GM12878 (cell line): ENCODE results near the gene GPR141. TPM values are rescaled to one million over a fixed set of nuclear protein-coding genes. Genes with fewer than 3 reads are reported as not detected.

ENCODE experiments used
- ATAC-seq: fragments of 200-7000 bp; cut with Tn5 transposase; 3 replicates; pipeline ENCODE4 v1.9.1; 2020; ENCODE audit warnings: mild to moderate bottlenecking, moderate library complexity
- BruUV-seq: library from RNA; stranded (reverse); fragments of 400-500 nt; replicated peaks from 2 replicates; lab custom pipeline; 2021; lab: Mats Ljungman, UMichigan
- CTCF ChIA-PET: fragments of 300-600 bp; sonication (Branson Sonifier 250); formaldehyde crosslinking; extraction: SDS; loops from one replicate; lab custom pipeline; 2021; ENCODE audit warnings: inconsistent platforms; lab: Yijun Ruan, JAX
- POLR2A ChIA-PET: fragments of 350-600 bp; formaldehyde crosslinking; extraction: SDS; loops from one replicate; lab custom pipeline; 2021; ENCODE audit warnings: inconsistent platforms; lab: Charles Lee
- RAD21 ChIA-PET: fragments of 300-600 bp; sonication (Branson Sonifier 250); formaldehyde crosslinking; loops from one replicate; lab custom pipeline; 2023; ENCODE audit warnings: antibody characterized with exemption; ENCODE audit not compliant: unreplicated experiment; lab: Charles Lee
- SMC1A ChIA-PET: fragments of 300-600 bp; sonication (Branson Sonifier 250); formaldehyde crosslinking; loops from one replicate; lab custom pipeline; 2023; ENCODE audit not compliant: unreplicated experiment, uncharacterized antibody; lab: Charles Lee
- DNase-seq: peaks from one replicate; pipeline ENCODE4 v3.0.0-alpha.2; 2011; ENCODE audit warnings: low read depth, low spot score
- FAIRE-seq: peaks from 3 replicates; lab custom pipeline; 2011; peaks lifted over from hg19 to GRCh38; lab: Jason Lieb, UNC
- H2AFZ ChIP-seq: 2 replicates; pipeline ENCODE4 v1.6.0; 2011; ENCODE audit warnings: low read depth, low read length, control low read depth; ENCODE audit not compliant: control insufficient read depth
- H3K27ac ChIP-seq: 2 replicates; pipeline ENCODE4 v1.5.1; 2011; ENCODE audit warnings: control low read depth; ENCODE audit not compliant: control insufficient read depth, insufficient read depth
- H3K27me3 ChIP-seq, 2 experiments: replicated peaks in 1 of 2; 2 replicates each; pipeline versions ENCODE4 v1.6.0 to v1.6.1; 2011; ENCODE audit warnings: low read length in 1 of 2; ENCODE audit not compliant: control insufficient read depth in 2 of 2, insufficient read depth in 2 of 2
- H3K36me3 ChIP-seq, 2 experiments: 2 replicates each; pipeline ENCODE4 v1.5.1; 2011; ENCODE audit warnings: low read length in 1 of 2; ENCODE audit not compliant: control insufficient read depth in 2 of 2, insufficient read depth in 2 of 2
- H3K4me1 ChIP-seq: 2 replicates; pipeline ENCODE4 v1.6.1; 2011; ENCODE audit warnings: mild to moderate bottlenecking, low read length, moderate library complexity, mixed read lengths; ENCODE audit not compliant: control insufficient read depth, insufficient read depth
- H3K4me2 ChIP-seq: 2 replicates; pipeline ENCODE4 v1.6.0; 2011; ENCODE audit warnings: control low read depth; ENCODE audit not compliant: control insufficient read depth, insufficient read depth
- H3K4me3 ChIP-seq: fragments of 200-600 bp; sonication (generic); 2 replicates; pipeline ENCODE4 v1.5.1; 2016
- H3K79me2 ChIP-seq: 2 replicates; pipeline ENCODE4 v1.6.0; 2011; ENCODE audit warnings: low read length; ENCODE audit not compliant: control insufficient read depth, insufficient read depth
- H3K9ac ChIP-seq: 2 replicates; pipeline ENCODE4 v1.8.0; 2011; ENCODE audit warnings: low read length, control low read depth, mixed read lengths; ENCODE audit not compliant: control insufficient read depth, insufficient read depth
- H3K9me3 ChIP-seq: replicated peaks from 3 replicates; pipeline ENCODE4 v1.5.1; 2011; ENCODE audit warnings: mild to moderate bottlenecking, low read length; ENCODE audit not compliant: control insufficient read depth, insufficient read depth
- H4K20me1 ChIP-seq: 2 replicates; pipeline ENCODE4 v1.6.0; 2011; ENCODE audit not compliant: control insufficient read depth, insufficient read depth
- BMI1 ChIP-seq: fragments of 450-650 bp; IDR thresholded peaks from 2 replicates; pipeline ENCODE4 v1.6.1; 2016; ENCODE audit warnings: mild to moderate bottlenecking, moderate library complexity, borderline replicate concordance
- HDAC6 ChIP-seq: fragments of 200-600 bp; sonication (generic); IDR thresholded peaks from one replicate; pipeline ENCODE4 v1.8.0; 2017; ENCODE audit warnings: antibody characterized with exemption; ENCODE audit not compliant: unreplicated experiment
- MTA2 ChIP-seq: fragments of 450-650 bp; IDR thresholded peaks from 2 replicates; pipeline ENCODE4 v1.6.1; 2016; ENCODE audit warnings: low read depth, mild to moderate bottlenecking, moderate library complexity
- MYB ChIP-seq: fragments of 150-350 bp; IDR thresholded peaks from 2 replicates; pipeline ENCODE4 v1.6.1; 2014; ENCODE audit warnings: mild to moderate bottlenecking, low read depth, low read length, borderline replicate concordance
- RAD51 ChIP-seq: fragments of 450-650 bp; IDR thresholded peaks from 2 replicates; pipeline ENCODE4 v1.6.1; 2016; ENCODE audit warnings: moderate library complexity, mild to moderate bottlenecking, inconsistent platforms
- RFX5 ChIP-seq: IDR thresholded peaks from 2 replicates; pipeline ENCODE4 v1.6.1; 2011; ENCODE audit warnings: low read depth, low read length, improper control_type of control experiment
- SP1 ChIP-seq: IDR thresholded peaks from one replicate; pipeline ENCODE4 v1.6.1; 2011; ENCODE audit warnings: low read depth, low read length
- SPI1 ChIP-seq: IDR thresholded peaks from 2 replicates; pipeline ENCODE4 v1.6.1; 2011; ENCODE audit warnings: low read depth, mild to moderate bottlenecking, low read length, moderate library complexity, borderline replicate concordance; ENCODE audit not compliant: insufficient read depth
- STAT3 ChIP-seq: IDR thresholded peaks from 2 replicates; pipeline ENCODE4 v1.6.1; 2011; ENCODE audit warnings: low read depth, low read length, improper control_type of control experiment
- YBX1 ChIP-seq: fragments of 450-650 bp; IDR thresholded peaks from 2 replicates; pipeline ENCODE4 v1.6.1; 2016; ENCODE audit warnings: antibody characterized with exemption
- ZBED1 ChIP-seq: IDR thresholded peaks from 2 replicates; pipeline ENCODE4 v1.6.1; 2016; ENCODE audit warnings: borderline replicate concordance
- ZNF207 ChIP-seq: fragments of 450-650 bp; IDR thresholded peaks from 2 replicates; pipeline ENCODE4 v1.6.1; 2014; ENCODE audit warnings: antibody characterized with exemption, mild to moderate bottlenecking, borderline replicate concordance
- WGBS: methylation state at CpG from one replicate; pipeline ENCODE4 v1.1.6; 2016; ENCODE audit warnings: low lambda C conversion rate; ENCODE audit not compliant: insufficient replicate concordance, insufficient coverage; ENCODE audit errors: missing lambda C conversion rate; 5-methylcytosine and 5-hydroxymethylcytosine counted together
- in situ Hi-C: fragments of 300-500 bp; cut with MboI; formaldehyde crosslinking; loops from 9 replicates; pipeline ENCODE4 v1.14.3; 2018; ENCODE audit warnings: mixed read lengths
- intact Hi-C: fragments of 100-400 bp; cut with micrococcal nuclease; formaldehyde crosslinking; loops from one replicate; pipeline ENCODE4 v1.14.2; 2022; ENCODE audit not compliant: unreplicated experiment
- polyA plus RNA-seq, 11 experiments: library from polyadenylated mRNA; depleted of rRNA in 4 of 11; unstranded in 6 of 11; stranded (reverse) in 5 of 11; fragments of >200 nt; fragmentation: Nextera tagmentation in 4 of 11; fragmentation: Illumina TruSeq in 1 of 11; extraction: Ambion mirVana in 4 of 11; extraction: Trizol in 1 of 11; gene quantifications; 1 replicate in 1 of 11; 2 replicates in 10 of 11; pipeline versions ENCODE4 v1.2.1 to v1.2.3, GENCODE V29; 2011 to 2016; ENCODE audit warnings: inconsistent platforms in 2 of 11, missing spikeins in 2 of 11, low read depth in 1 of 11
- total RNA-seq, 4 experiments: library from RNA; depleted of rRNA in 3 of 4; stranded (reverse); fragments of >200 nt in 3 of 4; fragmentation: Illumina TruSeq in 1 of 4; extraction: Trizol in 1 of 4; gene quantifications; 2 replicates each; pipeline versions ENCODE4 v1.2.1 to v1.2.3, GENCODE V29; 2013 to 2021
- TF ChIP-seq, protein P1 (sequence below): fragments of 450-650 bp; formaldehyde crosslinking; IDR thresholded peaks from 2 replicates; pipeline ENCODE4 v1.5.0; 2022; ENCODE audit warnings: mild to moderate bottlenecking, missing genetic modification characterization
- TF ChIP-seq, protein P2 (sequence below): IDR thresholded peaks from 2 replicates; pipeline ENCODE4 v1.6.1; 2011; ENCODE audit warnings: mild to moderate bottlenecking, low read depth, low read length, moderate library complexity; ENCODE audit not compliant: insufficient replicate concordance

GPR141 gene
- total and polyA plus RNA-seq, 10 of the 15 experiments (the other 5 are each of a cell fraction or from before 2014, with no cell fraction given): 0.56 to 3.9 (median 1.2) TPM

DNA sequence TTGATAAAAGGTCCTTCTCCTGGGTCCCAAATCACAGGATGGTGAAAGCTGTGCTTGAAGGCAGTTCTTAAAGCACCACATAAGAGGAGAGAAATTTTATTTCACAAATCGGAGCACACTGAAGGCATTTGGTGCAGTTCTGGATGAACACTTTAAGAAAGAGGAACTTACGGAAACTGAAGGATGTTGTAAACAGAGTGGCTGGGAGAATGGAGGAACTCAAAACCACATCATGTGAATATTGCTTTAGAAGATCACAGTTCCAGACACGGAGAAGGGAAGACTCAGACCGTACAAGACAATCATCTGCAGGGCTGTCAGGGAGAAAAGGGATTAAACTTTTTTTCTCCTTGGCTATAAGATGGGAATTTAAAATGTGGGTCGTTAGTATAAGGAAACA, 9.0 kb upstream of the GPR141 start (continued):
- TF ChIP-seq, protein P1, sequence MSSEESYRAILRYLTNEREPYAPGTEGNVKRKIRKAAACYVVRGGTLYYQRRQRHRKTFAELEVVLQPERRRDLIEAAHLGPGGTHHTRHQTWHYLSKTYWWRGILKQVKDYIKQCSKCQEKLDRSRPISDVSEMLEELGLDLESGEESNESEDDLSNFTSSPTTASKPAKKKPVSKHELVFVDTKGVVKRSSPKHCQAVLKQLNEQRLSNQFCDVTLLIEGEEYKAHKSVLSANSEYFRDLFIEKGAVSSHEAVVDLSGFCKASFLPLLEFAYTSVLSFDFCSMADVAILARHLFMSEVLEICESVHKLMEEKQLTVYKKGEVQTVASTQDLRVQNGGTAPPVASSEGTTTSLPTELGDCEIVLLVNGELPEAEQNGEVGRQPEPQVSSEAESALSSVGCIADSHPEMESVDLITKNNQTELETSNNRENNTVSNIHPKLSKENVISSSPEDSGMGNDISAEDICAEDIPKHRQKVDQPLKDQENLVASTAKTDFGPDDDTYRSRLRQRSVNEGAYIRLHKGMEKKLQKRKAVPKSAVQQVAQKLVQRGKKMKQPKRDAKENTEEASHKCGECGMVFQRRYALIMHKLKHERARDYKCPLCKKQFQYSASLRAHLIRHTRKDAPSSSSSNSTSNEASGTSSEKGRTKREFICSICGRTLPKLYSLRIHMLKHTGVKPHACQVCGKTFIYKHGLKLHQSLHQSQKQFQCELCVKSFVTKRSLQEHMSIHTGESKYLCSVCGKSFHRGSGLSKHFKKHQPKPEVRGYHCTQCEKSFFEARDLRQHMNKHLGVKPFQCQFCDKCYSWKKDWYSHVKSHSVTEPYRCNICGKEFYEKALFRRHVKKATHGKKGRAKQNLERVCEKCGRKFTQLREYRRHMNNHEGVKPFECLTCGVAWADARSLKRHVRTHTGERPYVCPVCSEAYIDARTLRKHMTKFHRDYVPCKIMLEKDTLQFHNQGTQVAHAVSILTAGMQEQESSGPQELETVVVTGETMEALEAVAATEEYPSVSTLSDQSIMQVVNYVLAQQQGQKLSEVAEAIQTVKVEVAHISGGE: no peak
- no peak for TF ChIP-seq BMI1
- no peak for TF ChIP-seq ZNF207
- no peak for TF ChIP-seq SPI1
- no peak for TF ChIP-seq HDAC6
- no peak for TF ChIP-seq MTA2

DNA sequence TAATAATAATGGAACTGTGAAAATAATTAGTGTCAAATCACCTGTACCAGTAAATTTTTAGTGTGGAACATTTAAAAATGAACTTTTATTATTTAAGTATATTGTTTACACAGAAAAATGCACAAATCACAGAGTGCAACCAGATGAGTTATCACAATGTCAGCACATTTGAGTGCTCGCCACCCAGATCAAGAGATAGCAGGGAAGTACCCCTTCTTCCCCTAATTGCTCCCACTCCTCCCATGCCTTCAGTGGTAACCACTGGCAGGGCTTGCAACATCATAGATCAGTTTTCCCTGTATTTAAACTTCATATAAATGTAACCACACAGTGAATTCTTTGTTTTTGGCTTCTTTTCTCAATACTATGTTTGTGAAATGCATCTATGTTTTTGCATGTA, 7.8 kb upstream of the GPR141 start:
- Histone ChIP-seq H3K36me3 (no peaks in the 10 kb centered on the region), H2AFZ (no peak overlapping the region), H3K27ac (no peak overlapping the region), H3K27me3 (no peaks in the 10 kb centered on the region), H3K9me3 (no peaks in the 10 kb centered on the region; the same call in 2 of the 3 replicates), H3K4me3 (no peak overlapping the region), H4K20me1 (no peaks in the 10 kb centered on the region), H3K4me2 (no peak overlapping the region), H3K79me2 (no peaks in the 10 kb centered on the region), H3K4me1 (peaks cover 4% of the 10 kb centered on the region), H3K9ac (no peak overlapping the region)
- intact Hi-C loops (no loop called here), in situ Hi-C loops (no loop called here)
- ATAC-seq: no peak
- FAIRE-seq: no peak
- ChIA-PET CTCF (interaction anchor here (2.0 to 2.1 kb wide), 2 partner anchors 19 to 57 kb away, joined by 6 to 8 read pairs; no protein-coding TSS in a partner anchor), POLR2A (no interaction called here), SMC1A (interaction anchor here (0.8 to 1.5 kb wide), 4 partner anchors 11 to 156 kb away, joined by 3 to 5 read pairs (median 4); no protein-coding TSS in a partner anchor), RAD21 (no interaction called here)
- WGBS: 93% methylated on average over 1 of the region's 1 CpG
- DNase-seq: no peak
- BruUV-seq: no TSS peak
- no peak for TF ChIP-seq RFX5
- TF ChIP-seq, protein P2, sequence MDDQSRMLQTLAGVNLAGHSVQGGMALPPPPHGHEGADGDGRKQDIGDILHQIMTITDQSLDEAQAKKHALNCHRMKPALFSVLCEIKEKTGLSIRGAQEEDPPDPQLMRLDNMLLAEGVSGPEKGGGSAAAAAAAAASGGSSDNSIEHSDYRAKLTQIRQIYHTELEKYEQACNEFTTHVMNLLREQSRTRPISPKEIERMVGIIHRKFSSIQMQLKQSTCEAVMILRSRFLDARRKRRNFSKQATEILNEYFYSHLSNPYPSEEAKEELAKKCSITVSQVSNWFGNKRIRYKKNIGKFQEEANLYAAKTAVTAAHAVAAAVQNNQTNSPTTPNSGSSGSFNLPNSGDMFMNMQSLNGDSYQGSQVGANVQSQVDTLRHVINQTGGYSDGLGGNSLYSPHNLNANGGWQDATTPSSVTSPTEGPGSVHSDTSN: no peak
- TF ChIP-seq STAT3: no peak
- TF ChIP-seq YBX1: no peak
- TF ChIP-seq RAD51: no peak
- TF ChIP-seq ZBED1: no peak
- no peak for TF ChIP-seq SP1
- TF ChIP-seq MTA2: no peak
- no peak for TF ChIP-seq MYB
